HG03432 (cell line): Measurements from ENCODE around the gene ADK.

Experiments used
- ATAC-seq: cut with Tn5 transposase; IDR thresholded peaks from one replicate; pipeline ENCODE4 v1.9.1; 2021; ENCODE audit warnings: mild to moderate bottlenecking, moderate library complexity; ENCODE audit not compliant: unreplicated experiment

ADK gene

GRCh38 chr10:74755273-74755672 is 604.3 kb downstream of the ADK start:
- no peak for ATAC-seq
